Measurements from ENCODE around the gene OLFML1.

The OLFML1 gene

GRCh38 chr11:7499081-7499480, 13.8 kb downstream of the OLFML1 start:
- DNase-seq (ENCODE audit: low spot score), result no peak
- no peak for TF ChIP-seq CTCF (IDR thresholded peaks at IDR 0.05; ENCODE audit: borderline replicate concordance, control extremely low read depth, extremely low read depth, insufficient read depth, missing control alignments)
- in situ Hi-C loops (cut with MboI; ENCODE audit: low sequenced_read_pairs, unreplicated experiment), result no loop called here

- in situ Hi-C loops (cut with MboI; ENCODE audit: low sequenced_read_pairs, unreplicated experiment), result loop anchor here (25.0 kb wide), 1 partner anchor 487 kb away; the partner anchor contains the start of gene EIF3F
- DNase-seq (ENCODE audit: low spot score), result no peak
- TF ChIP-seq CTCF (IDR thresholded peaks at IDR 0.05; ENCODE audit: borderline replicate concordance, control extremely low read depth, extremely low read depth, insufficient read depth, missing control alignments), result no peak
Measured at GRCh38 chr11:7500251-7500650, 14.9 kb downstream of the OLFML1 start.

GRCh38 chr11:7501251-7501650, 15.9 kb downstream of the OLFML1 start:
- TF ChIP-seq CTCF (IDR thresholded peaks at IDR 0.05; ENCODE audit: borderline replicate concordance, control extremely low read depth, extremely low read depth, insufficient read depth, missing control alignments), result no peak
- in situ Hi-C loops (cut with MboI; ENCODE audit: low sequenced_read_pairs, unreplicated experiment), result loop anchor here (25.0 kb wide), 1 partner anchor 486 kb away; the partner anchor contains the start of gene EIF3F
- no peak for DNase-seq (ENCODE audit: low spot score)

GRCh38 chr11:7501894-7502293, 16.6 kb downstream of the OLFML1 start:
- no peak for TF ChIP-seq CTCF (IDR thresholded peaks at IDR 0.05; ENCODE audit: borderline replicate concordance, control extremely low read depth, extremely low read depth, insufficient read depth, missing control alignments)
- in situ Hi-C loops (cut with MboI; ENCODE audit: low sequenced_read_pairs, unreplicated experiment), result loop anchor here (25.0 kb wide), 1 partner anchor 485 kb away; the partner anchor contains the start of gene EIF3F
- DNase-seq (ENCODE audit: low spot score), result no peak

- DNase-seq (ENCODE audit: low spot score), result no peak
- TF ChIP-seq CTCF (IDR thresholded peaks at IDR 0.05; ENCODE audit: borderline replicate concordance, control extremely low read depth, extremely low read depth, insufficient read depth, missing control alignments), result no peak
- in situ Hi-C loops (cut with MboI; ENCODE audit: low sequenced_read_pairs, unreplicated experiment), result loop anchor here (25.0 kb wide), 1 partner anchor 481 kb away; the partner anchor contains the start of gene EIF3F
Measured at GRCh38 chr11:7506243-7506642, 20.9 kb downstream of the OLFML1 start.

- DNase-seq (ENCODE audit: low spot score), result no peak
- no peak for TF ChIP-seq CTCF (IDR thresholded peaks at IDR 0.05; ENCODE audit: borderline replicate concordance, control extremely low read depth, extremely low read depth, insufficient read depth, missing control alignments)
- in situ Hi-C loops (cut with MboI; ENCODE audit: low sequenced_read_pairs, unreplicated experiment), result loop anchor here (25.0 kb wide), 1 partner anchor 479 kb away; the partner anchor contains the start of gene EIF3F
Measured at GRCh38 chr11:7508087-7508486, 22.8 kb downstream of the OLFML1 start.

Data from GM13976 (cell line).